IPS-18a (cell line): ENCODE results near the gene PAGE2B.
"Not testable (repeated sequence)": the region's sequence is repeated elsewhere in the genome, so short reads cannot be mapped to it uniquely, and the experiment has no call there.

Source experiments
- H3K27ac ChIP-seq: one replicate; pipeline ENCODE4 v1.5.1; 2013; ENCODE audit warnings: low read length
- H3K27me3 ChIP-seq: one replicate; pipeline ENCODE4 v1.6.1; 2013; ENCODE audit warnings: mild to moderate bottlenecking, low read length; ENCODE audit not compliant: control insufficient read depth, insufficient read depth
- H3K36me3 ChIP-seq: one replicate; pipeline ENCODE4 v1.6.1; 2013; ENCODE audit warnings: low read depth, low read length; ENCODE audit not compliant: control insufficient read depth
- H3K4me1 ChIP-seq: one replicate; pipeline ENCODE4 v1.6.1; 2013; ENCODE audit warnings: low read depth, low read length; ENCODE audit not compliant: control insufficient read depth
- H3K4me3 ChIP-seq: one replicate; pipeline ENCODE4 v1.5.1; 2013; ENCODE audit warnings: low read length
- H3K9ac ChIP-seq: one replicate; pipeline ENCODE4 v1.6.1; 2013; ENCODE audit warnings: mild to moderate bottlenecking, low read length, moderate library complexity
- H3K9me3 ChIP-seq: one replicate; pipeline ENCODE4 v1.6.1; 2013; ENCODE audit warnings: low read depth, low read length; ENCODE audit not compliant: control insufficient read depth

The PAGE2B gene

DNA sequence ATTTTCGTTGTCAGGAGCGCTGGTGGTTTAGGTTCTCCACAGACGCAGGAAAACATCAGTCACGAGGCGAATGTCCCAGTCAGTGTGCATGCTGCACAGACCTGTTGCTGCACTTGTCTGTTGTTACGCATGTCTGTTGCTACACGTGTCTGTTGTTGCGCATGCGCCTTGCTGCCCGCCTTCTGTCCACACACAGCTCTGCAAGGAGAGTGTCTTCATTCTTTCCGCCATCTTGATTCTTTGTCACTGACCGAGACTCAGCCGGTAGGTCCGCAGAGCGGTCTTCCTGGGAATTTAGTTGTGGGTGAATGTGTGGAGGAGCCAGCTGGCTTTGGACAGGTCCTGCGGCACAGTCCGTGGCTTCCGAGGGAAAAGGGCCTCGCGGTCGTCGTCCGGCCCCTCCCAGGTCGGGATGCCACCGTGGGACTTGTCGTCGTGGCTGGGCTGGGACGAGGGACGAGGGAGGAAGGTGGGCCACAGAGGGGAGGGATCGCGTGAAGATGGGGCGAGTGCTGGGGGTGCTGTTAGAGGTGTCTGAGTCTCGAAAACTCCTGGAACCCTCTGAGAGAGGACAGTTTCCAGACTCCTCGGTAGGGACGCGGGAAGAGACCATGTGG, at the start of gene PAGE2B:
Gene PAGE2B (plus strand): TSS at position 180 of the 617 bp plus-strand sequence. CDS start 1,012 bp downstream, outside the sequence.
- peaks cover 7% of the 10 kb centered on the region for H3K9me3 ChIP-seq
- no peaks in the 10 kb centered on the region for H3K36me3 ChIP-seq
- H3K27ac ChIP-seq, result no peak within 1 kb of the TSS
- H3K4me3 ChIP-seq, result no peak within 1 kb of the TSS
- no peaks in the 10 kb centered on the region for H3K27me3 ChIP-seq
- H3K9ac ChIP-seq, result no peak within 1 kb of the TSS
- H3K4me1 ChIP-seq, result no peaks in the 10 kb centered on the region

GRCh38 chrX:55026143-55026542, 48.7 kb upstream of the PAGE2B start:
- Histone ChIP-seq H3K27ac (no peak overlapping the region), H3K4me1 (no peaks in the 10 kb centered on the region), H3K36me3 (no peaks in the 10 kb centered on the region), H3K9ac (no peak overlapping the region), H3K9me3 (peaks cover 24% of the 10 kb centered on the region), H3K4me3 (no peak overlapping the region), H3K27me3 (no peaks in the 10 kb centered on the region)

DNA sequence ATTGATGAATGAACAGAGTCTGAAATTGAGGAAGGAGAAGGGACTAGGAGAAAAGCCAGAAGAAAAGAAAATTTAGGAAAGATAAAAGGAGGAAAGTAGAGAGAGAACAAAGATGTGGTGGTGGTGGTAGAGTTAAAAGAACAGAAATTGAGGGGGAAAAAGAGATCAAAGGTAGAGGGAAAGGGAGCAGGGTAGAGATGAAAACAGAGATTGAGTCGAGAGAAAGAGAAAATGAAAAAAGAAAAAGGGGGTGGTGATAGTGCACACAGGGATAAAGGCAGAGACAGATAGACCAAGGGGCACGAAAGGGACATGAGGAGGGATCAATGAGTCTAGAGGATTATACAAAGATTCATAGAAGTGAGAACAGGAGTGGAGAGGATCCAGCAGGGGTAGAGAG, 48.0 kb upstream of the PAGE2B start:
- Histone ChIP-seq H3K9ac (no peak overlapping the region), H3K27ac (no peak overlapping the region), H3K27me3 (no peaks in the 10 kb centered on the region), H3K4me1 (no peaks in the 10 kb centered on the region), H3K36me3 (no peaks in the 10 kb centered on the region), H3K4me3 (no peak overlapping the region), H3K9me3 (peaks cover 22% of the 10 kb centered on the region)

- Histone ChIP-seq H3K27me3 (no peaks in the 10 kb centered on the region), H3K27ac (no peak overlapping the region), H3K36me3 (no peaks in the 10 kb centered on the region), H3K9ac (no peak overlapping the region), H3K9me3 (peaks cover 23% of the 10 kb centered on the region), H3K4me3 (no peak overlapping the region), H3K4me1 (no peaks in the 10 kb centered on the region)
Measured at GRCh38 chrX:55028040-55028439, 46.8 kb upstream of the PAGE2B start.

DNA sequence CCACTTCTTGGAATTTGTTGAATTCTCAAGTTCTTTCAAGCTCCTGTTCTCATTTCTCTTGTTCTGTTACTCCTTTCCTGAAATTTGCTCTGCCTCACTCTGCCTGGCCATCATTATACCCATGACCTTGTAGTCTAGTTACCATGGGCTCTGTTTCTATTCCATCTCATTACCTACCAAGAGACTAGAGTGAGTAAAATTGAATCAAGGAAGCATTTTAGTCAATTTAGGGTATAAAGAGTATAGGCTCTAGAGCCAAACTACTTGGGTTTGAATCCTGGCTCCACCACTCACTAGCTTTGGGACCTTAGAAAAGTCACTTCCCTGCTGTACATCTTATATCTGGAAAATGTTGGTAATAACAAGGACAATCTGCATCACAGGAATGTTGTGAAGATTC, 46.2 kb upstream of the PAGE2B start:
- H3K27me3 ChIP-seq, result no peaks in the 10 kb centered on the region
- H3K9me3 ChIP-seq, result peaks cover 23% of the 10 kb centered on the region
- H3K36me3 ChIP-seq, result no peaks in the 10 kb centered on the region
- no peaks in the 10 kb centered on the region for H3K4me1 ChIP-seq
- H3K9ac ChIP-seq, result no peak overlapping the region
- no peak overlapping the region for H3K4me3 ChIP-seq
- no peak overlapping the region for H3K27ac ChIP-seq

- H3K36me3 ChIP-seq, result no peaks in the 10 kb centered on the region
- H3K9me3 ChIP-seq, result peaks cover 23% of the 10 kb centered on the region
- H3K9ac ChIP-seq, result no peak overlapping the region
- no peak overlapping the region for H3K4me3 ChIP-seq
- no peaks in the 10 kb centered on the region for H3K27me3 ChIP-seq
- no peaks in the 10 kb centered on the region for H3K4me1 ChIP-seq
- no peak overlapping the region for H3K27ac ChIP-seq
Measured at GRCh38 chrX:55029291-55029690, 45.5 kb upstream of the PAGE2B start.

GRCh38 chrX:55030271-55031205, 44.3 kb upstream of the PAGE2B start, which contains the start of gene ALAS2:
TSS of gene ALAS2 (minus strand) at chrX:55030977. CDS start at chrX:55026000, 4,977 bp downstream.
- Histone ChIP-seq H3K9me3 (peaks cover 17% of the 10 kb centered on the region), H3K4me3 (no peak within 1 kb of the TSS), H3K27ac (no peak within 1 kb of the TSS), H3K36me3 (no peaks in the 10 kb centered on the region), H3K4me1 (no peaks in the 10 kb centered on the region), H3K27me3 (no peaks in the 10 kb centered on the region), H3K9ac (no peak within 1 kb of the TSS)

GRCh38 chrX:55033429-55033828, 41.4 kb upstream of the PAGE2B start:
- no peak overlapping the region for H3K9ac ChIP-seq
- H3K27ac ChIP-seq, result no peak overlapping the region
- no peaks in the 10 kb centered on the region for H3K36me3 ChIP-seq
- no peaks in the 10 kb centered on the region for H3K27me3 ChIP-seq
- no peaks in the 10 kb centered on the region for H3K4me1 ChIP-seq
- peaks cover 8% of the 10 kb centered on the region for H3K9me3 ChIP-seq
- H3K4me3 ChIP-seq, result no peak overlapping the region

GRCh38 chrX:55039471-55039870, 35.4 kb upstream of the PAGE2B start:
- no peaks in the 10 kb centered on the region for H3K36me3 ChIP-seq
- H3K4me1 ChIP-seq, result no peaks in the 10 kb centered on the region
- H3K9me3 ChIP-seq, result peaks cover 12% of the 10 kb centered on the region
- no peak overlapping the region for H3K9ac ChIP-seq
- H3K4me3 ChIP-seq, result no peak overlapping the region
- no peaks in the 10 kb centered on the region for H3K27me3 ChIP-seq
- H3K27ac ChIP-seq, result no peak overlapping the region

- Histone ChIP-seq H3K9ac (no peak overlapping the region), H3K4me1 (no peaks in the 10 kb centered on the region), H3K4me3 (no peak overlapping the region), H3K36me3 (no peaks in the 10 kb centered on the region), H3K9me3 (peaks cover 7% of the 10 kb centered on the region), H3K27me3 (no peaks in the 10 kb centered on the region), H3K27ac (no peak overlapping the region)
Measured at GRCh38 chrX:55041514-55041913, 33.3 kb upstream of the PAGE2B start.

DNA sequence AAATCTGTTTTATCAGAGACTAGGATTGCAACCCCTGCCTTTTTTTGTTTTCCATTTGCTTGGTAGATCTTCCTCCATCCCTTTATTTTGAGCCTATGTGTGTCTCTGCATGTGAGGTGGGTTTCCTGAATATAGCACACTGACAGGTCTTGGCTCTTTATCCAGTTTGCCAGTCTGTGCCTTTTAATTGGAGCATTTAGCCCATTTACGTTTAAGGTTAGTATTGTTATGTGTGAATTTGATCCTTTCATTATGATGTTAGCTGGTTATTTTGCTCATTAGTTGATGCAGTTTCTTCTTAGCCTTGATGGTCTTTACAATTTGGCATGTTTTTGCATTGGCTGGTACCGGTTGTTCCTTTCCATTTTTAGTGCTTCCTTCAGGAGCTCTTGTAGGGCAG, 24.2 kb upstream of the PAGE2B start:
- H3K36me3 ChIP-seq, H3K27me3 ChIP-seq, H3K9me3 ChIP-seq, H3K4me1 ChIP-seq, H3K27ac ChIP-seq, H3K4me3 ChIP-seq, H3K9ac ChIP-seq: not testable (repeated sequence)
